HEK293 (cell line): ENCODE measurements around the gene TRMT44.

Experiments
- CTCF ChIA-PET: fragments of 350-600 bp; formaldehyde crosslinking; extraction: SDS; loops from one replicate; lab custom pipeline; 2021; ENCODE audit warnings: antibody characterized with exemption; lab: Yijun Ruan, JAX
- POLR2A ChIA-PET: fragments of 300-600 bp; formaldehyde crosslinking; extraction: SDS; loops from one replicate; lab custom pipeline; 2020; ENCODE audit warnings: antibody characterized with exemption, inconsistent platforms; lab: Yijun Ruan, JAX
- H3K27ac ChIP-seq: fragments of 200-500 bp; sonication (Bioruptor generic); 2 replicates; pipeline ENCODE4 v1.5.1; 2014; ENCODE audit warnings: low read depth, low read length, control low read depth, inconsistent platforms; ENCODE audit errors: extremely low read depth
- H3K36me3 ChIP-seq, 2 experiments: fragments of 200-500 bp in 1 of 2; sonication (Bioruptor generic) in 1 of 2; 1 replicate in 1 of 2; 2 replicates in 1 of 2; pipeline ENCODE4 v1.5.1; 2014 to 2017; ENCODE audit warnings: inconsistent platforms in 2 of 2, low read length in 2 of 2; ENCODE audit not compliant: control insufficient read depth in 2 of 2, insufficient read depth in 1 of 2
- H3K4me1 ChIP-seq: fragments of 200-500 bp; sonication (Bioruptor generic); 2 replicates; pipeline ENCODE4 v1.5.1; 2014; ENCODE audit warnings: mild to moderate bottlenecking, low read length, inconsistent platforms; ENCODE audit not compliant: control insufficient read depth, insufficient read depth
- H3K4me3 ChIP-seq: 2 replicates; pipeline ENCODE4 v1.5.1; 2011; ENCODE audit warnings: low read depth, mild to moderate bottlenecking, control low read depth, low read length, moderate library complexity
- H3K9me3 ChIP-seq: fragments of 200-500 bp; sonication (Bioruptor generic); 2 replicates; pipeline ENCODE4 v1.5.1; 2014; ENCODE audit warnings: low read depth, low read length, inconsistent platforms; ENCODE audit not compliant: control insufficient read depth, insufficient read depth
- GLI2 ChIP-seq: fragments of 450-650 bp; formaldehyde crosslinking; IDR thresholded peaks from 2 replicates; pipeline ENCODE4; 2017; ENCODE audit warnings: missing biosample characterization, missing genetic modification characterization, low read depth, borderline replicate concordance
- GLI4 ChIP-seq: fragments of 450-650 bp; formaldehyde crosslinking; IDR thresholded peaks from 2 replicates; pipeline ENCODE4 v1.5.1; 2016; ENCODE audit warnings: missing biosample characterization, missing genetic modification characterization
- SP2 ChIP-seq: fragments of 450-650 bp; formaldehyde crosslinking; IDR thresholded peaks from 2 replicates; pipeline ENCODE4 v1.5.1; 2016; ENCODE audit warnings: missing biosample characterization, missing genetic modification characterization
- ZBTB7A ChIP-seq: fragments of 450-650 bp; formaldehyde crosslinking; IDR thresholded peaks from 2 replicates; pipeline ENCODE4 v1.5.1; 2016; ENCODE audit warnings: low read depth, missing biosample characterization, missing genetic modification characterization
- ZNF239 ChIP-seq: fragments of 450-650 bp; formaldehyde crosslinking; IDR thresholded peaks from 2 replicates; pipeline ENCODE4 v1.5.1; 2016; ENCODE audit warnings: missing biosample characterization, missing genetic modification characterization
- ZNF394 ChIP-seq: fragments of 450-650 bp; formaldehyde crosslinking; IDR thresholded peaks from 2 replicates; pipeline ENCODE4 v1.5.1; 2016; ENCODE audit warnings: missing biosample characterization, missing genetic modification characterization, mild to moderate bottlenecking, moderate library complexity, borderline replicate concordance
- ZNF473 ChIP-seq: fragments of 450-650 bp; formaldehyde crosslinking; IDR thresholded peaks from 2 replicates; pipeline ENCODE4 v1.5.1; 2017; ENCODE audit warnings: missing biosample characterization, missing genetic modification characterization
- ZNF48 ChIP-seq: fragments of 450-650 bp; formaldehyde crosslinking; IDR thresholded peaks from 2 replicates; pipeline ENCODE4 v1.5.1; 2016; ENCODE audit warnings: missing biosample characterization, missing genetic modification characterization
- ZNF555 ChIP-seq: fragments of 450-650 bp; formaldehyde crosslinking; conservative IDR thresholded peaks from 2 replicates; pipeline ENCODE4 v1.5.1; 2017; ENCODE audit warnings: missing biosample characterization, mild to moderate bottlenecking, missing genetic modification characterization, inconsistent platforms
- ZNF561 ChIP-seq: fragments of 450-650 bp; IDR thresholded peaks from 2 replicates; pipeline ENCODE4 v1.5.1; 2018; ENCODE audit warnings: missing biosample characterization, missing genetic modification characterization, borderline replicate concordance
- ZNF664 ChIP-seq: fragments of 450-650 bp; formaldehyde crosslinking; IDR thresholded peaks from 2 replicates; pipeline ENCODE4 v1.5.1; 2016; ENCODE audit warnings: missing biosample characterization, missing genetic modification characterization
- ZNF785 ChIP-seq: fragments of 450-650 bp; formaldehyde crosslinking; IDR thresholded peaks from 2 replicates; pipeline ENCODE4 v1.5.1; 2016; ENCODE audit warnings: missing biosample characterization, missing genetic modification characterization
- TF ChIP-seq, protein P1 (sequence below): fragments of 450-650 bp; formaldehyde crosslinking; conservative IDR thresholded peaks from 2 replicates; pipeline ENCODE4 v1.5.1; 2016; ENCODE audit warnings: low read depth, missing biosample characterization, missing genetic modification characterization
- TF ChIP-seq, protein P2 (sequence below): fragments of 450-650 bp; formaldehyde crosslinking; IDR thresholded peaks from 2 replicates; pipeline ENCODE4 v1.5.1; 2016; ENCODE audit warnings: missing biosample characterization, missing genetic modification characterization
- TF ChIP-seq, protein P3 (sequence below): fragments of 450-650 bp; formaldehyde crosslinking; IDR thresholded peaks from 2 replicates; pipeline ENCODE4 v1.5.1; 2016; ENCODE audit warnings: missing biosample characterization, missing genetic modification characterization, low read depth
- TF ChIP-seq, protein P4 (sequence below): fragments of 450-650 bp; formaldehyde crosslinking; conservative IDR thresholded peaks from 2 replicates; pipeline ENCODE4 v1.5.1; 2016; ENCODE audit warnings: low read depth, missing biosample characterization, missing genetic modification characterization
- TF ChIP-seq, protein P5 (sequence below): fragments of 450-650 bp; formaldehyde crosslinking; IDR thresholded peaks from 2 replicates; pipeline ENCODE4 v1.5.1; 2016; ENCODE audit warnings: missing biosample characterization, missing genetic modification characterization

The TRMT44 gene

DNA sequence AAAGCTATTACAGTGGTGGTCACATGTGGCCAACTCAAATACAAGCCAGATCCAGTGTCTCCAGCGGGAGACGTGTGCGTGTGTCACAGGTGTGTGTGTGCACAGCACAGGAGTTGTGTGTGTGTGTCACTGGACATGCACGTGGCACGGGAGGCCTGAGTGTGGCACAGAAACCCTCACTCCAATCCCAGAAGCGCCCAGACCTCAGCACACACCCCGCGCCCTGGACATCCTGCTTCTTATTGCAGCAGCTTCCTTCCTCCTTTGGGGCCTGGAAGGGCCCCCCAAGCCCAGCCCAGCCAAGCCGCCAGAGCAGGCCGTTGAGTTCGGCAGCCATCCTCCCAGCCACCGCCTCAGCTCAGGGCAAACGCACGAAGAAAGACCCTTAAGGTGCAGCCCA lies 37.9 kb upstream of the TRMT44 start:
- Histone ChIP-seq H3K4me1 (no peaks in the 10 kb centered on the region), H3K36me3 (peaks cover 0 to 20% of the 10 kb centered on the region in 2 experiments; a peak in 1 of 3 replicates), H3K27ac (no peak overlapping the region), H3K9me3 (no peaks in the 10 kb centered on the region), H3K4me3 (no peak overlapping the region)
- TF ChIP-seq ZNF785 (tag by site-specific recombination) (no peak), ZNF48 (tag by site-specific recombination) (no peak), GLI4 (tag by site-specific recombination) (no peak), SP2 (no peak), GLI2 (tag by site-specific recombination) (no peak), ZNF394 (tag by site-specific recombination) (no peak), ZNF239 (no peak), ZBTB7A (tag by site-specific recombination) (no peak), ZNF664 (tag by site-specific recombination) (no peak), ZNF561 (tag by site-specific recombination) (no peak), ZNF473 (tag by site-specific recombination) (no peak), ZNF555 (no peak)
- TF ChIP-seq, protein P1, sequence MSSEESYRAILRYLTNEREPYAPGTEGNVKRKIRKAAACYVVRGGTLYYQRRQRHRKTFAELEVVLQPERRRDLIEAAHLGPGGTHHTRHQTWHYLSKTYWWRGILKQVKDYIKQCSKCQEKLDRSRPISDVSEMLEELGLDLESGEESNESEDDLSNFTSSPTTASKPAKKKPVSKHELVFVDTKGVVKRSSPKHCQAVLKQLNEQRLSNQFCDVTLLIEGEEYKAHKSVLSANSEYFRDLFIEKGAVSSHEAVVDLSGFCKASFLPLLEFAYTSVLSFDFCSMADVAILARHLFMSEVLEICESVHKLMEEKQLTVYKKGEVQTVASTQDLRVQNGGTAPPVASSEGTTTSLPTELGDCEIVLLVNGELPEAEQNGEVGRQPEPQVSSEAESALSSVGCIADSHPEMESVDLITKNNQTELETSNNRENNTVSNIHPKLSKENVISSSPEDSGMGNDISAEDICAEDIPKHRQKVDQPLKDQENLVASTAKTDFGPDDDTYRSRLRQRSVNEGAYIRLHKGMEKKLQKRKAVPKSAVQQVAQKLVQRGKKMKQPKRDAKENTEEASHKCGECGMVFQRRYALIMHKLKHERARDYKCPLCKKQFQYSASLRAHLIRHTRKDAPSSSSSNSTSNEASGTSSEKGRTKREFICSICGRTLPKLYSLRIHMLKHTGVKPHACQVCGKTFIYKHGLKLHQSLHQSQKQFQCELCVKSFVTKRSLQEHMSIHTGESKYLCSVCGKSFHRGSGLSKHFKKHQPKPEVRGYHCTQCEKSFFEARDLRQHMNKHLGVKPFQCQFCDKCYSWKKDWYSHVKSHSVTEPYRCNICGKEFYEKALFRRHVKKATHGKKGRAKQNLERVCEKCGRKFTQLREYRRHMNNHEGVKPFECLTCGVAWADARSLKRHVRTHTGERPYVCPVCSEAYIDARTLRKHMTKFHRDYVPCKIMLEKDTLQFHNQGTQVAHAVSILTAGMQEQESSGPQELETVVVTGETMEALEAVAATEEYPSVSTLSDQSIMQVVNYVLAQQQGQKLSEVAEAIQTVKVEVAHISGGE (tag by site-specific recombination) = no peak
- TF ChIP-seq, protein P2, sequence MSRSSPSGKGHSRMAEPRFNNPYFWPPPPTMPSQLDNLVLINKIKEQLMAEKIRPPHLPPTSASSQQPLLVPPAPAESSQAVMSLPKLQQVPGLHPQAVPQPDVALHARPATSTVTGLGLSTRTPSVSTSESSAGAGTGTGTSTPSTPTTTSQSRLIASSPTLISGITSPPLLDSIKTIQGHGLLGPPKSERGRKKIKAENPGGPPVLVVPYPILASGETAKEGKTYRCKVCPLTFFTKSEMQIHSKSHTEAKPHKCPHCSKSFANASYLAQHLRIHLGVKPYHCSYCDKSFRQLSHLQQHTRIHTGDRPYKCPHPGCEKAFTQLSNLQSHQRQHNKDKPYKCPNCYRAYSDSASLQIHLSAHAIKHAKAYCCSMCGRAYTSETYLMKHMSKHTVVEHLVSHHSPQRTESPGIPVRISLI (tag by site-specific recombination) = no peak
- TF ChIP-seq, protein P3, sequence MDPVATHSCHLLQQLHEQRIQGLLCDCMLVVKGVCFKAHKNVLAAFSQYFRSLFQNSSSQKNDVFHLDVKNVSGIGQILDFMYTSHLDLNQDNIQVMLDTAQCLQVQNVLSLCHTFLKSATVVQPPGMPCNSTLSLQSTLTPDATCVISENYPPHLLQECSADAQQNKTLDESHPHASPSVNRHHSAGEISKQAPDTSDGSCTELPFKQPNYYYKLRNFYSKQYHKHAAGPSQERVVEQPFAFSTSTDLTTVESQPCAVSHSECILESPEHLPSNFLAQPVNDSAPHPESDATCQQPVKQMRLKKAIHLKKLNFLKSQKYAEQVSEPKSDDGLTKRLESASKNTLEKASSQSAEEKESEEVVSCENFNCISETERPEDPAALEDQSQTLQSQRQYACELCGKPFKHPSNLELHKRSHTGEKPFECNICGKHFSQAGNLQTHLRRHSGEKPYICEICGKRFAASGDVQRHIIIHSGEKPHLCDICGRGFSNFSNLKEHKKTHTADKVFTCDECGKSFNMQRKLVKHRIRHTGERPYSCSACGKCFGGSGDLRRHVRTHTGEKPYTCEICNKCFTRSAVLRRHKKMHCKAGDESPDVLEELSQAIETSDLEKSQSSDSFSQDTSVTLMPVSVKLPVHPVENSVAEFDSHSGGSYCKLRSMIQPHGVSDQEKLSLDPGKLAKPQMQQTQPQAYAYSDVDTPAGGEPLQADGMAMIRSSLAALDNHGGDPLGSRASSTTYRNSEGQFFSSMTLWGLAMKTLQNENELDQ (tag by site-specific recombination) = no peak
- TF ChIP-seq, protein P4, sequence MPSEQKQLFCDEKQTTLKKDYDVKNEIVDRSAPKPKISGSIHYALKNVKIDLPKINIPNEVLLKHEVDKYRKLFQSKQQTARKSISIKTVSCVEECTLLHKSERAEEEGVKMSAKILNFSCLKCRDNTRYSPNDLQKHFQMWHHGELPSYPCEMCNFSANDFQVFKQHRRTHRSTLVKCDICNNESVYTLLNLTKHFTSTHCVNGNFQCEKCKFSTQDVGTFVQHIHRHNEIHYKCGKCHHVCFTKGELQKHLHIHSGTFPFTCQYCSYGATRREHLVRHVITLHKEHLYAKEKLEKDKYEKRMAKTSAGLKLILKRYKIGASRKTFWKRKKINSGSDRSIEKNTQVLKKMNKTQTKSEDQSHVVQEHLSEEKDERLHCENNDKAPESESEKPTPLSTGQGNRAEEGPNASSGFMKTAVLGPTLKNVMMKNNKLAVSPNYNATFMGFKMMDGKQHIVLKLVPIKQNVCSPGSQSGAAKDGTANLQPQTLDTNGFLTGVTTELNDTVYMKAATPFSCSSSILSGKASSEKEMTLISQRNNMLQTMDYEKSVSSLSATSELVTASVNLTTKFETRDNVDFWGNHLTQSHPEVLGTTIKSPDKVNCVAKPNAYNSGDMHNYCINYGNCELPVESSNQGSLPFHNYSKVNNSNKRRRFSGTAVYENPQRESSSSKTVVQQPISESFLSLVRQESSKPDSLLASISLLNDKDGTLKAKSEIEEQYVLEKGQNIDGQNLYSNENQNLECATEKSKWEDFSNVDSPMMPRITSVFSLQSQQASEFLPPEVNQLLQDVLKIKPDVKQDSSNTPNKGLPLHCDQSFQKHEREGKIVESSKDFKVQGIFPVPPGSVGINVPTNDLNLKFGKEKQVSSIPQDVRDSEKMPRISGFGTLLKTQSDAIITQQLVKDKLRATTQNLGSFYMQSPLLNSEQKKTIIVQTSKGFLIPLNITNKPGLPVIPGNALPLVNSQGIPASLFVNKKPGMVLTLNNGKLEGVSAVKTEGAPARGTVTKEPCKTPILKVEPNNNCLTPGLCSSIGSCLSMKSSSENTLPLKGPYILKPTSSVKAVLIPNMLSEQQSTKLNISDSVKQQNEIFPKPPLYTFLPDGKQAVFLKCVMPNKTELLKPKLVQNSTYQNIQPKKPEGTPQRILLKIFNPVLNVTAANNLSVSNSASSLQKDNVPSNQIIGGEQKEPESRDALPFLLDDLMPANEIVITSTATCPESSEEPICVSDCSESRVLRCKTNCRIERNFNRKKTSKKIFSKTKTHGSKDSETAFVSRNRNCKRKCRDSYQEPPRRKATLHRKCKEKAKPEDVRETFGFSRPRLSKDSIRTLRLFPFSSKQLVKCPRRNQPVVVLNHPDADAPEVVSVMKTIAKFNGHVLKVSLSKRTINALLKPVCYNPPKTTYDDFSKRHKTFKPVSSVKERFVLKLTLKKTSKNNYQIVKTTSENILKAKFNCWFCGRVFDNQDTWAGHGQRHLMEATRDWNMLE = no peak
- TF ChIP-seq, protein P5, sequence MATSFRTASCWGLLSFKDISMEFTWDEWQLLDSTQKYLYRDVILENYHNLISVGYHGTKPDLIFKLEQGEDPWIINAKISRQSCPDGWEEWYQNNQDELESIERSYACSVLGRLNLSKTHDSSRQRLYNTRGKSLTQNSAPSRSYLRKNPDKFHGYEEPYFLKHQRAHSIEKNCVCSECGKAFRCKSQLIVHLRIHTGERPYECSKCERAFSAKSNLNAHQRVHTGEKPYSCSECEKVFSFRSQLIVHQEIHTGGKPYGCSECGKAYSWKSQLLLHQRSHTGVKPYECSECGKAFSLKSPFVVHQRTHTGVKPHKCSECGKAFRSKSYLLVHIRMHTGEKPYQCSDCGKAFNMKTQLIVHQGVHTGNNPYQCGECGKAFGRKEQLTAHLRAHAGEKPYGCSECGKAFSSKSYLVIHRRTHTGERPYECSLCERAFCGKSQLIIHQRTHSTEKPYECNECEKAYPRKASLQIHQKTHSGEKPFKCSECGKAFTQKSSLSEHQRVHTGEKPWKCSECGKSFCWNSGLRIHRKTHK (tag by site-specific recombination) = no peak
- ChIA-PET CTCF (interaction anchor here (0.6 to 4.1 kb wide), 23 partner anchors 11 to 1221 kb away, joined by 3 to 34 read pairs (median 3); no protein-coding TSS in a partner anchor), POLR2A (no interaction called here)
